ENCODE measurements around the gene PLXNA4.
A peak's percentile ranks its signal among the peaks of the same experiment; 100 is the strongest.

- TF ChIP-seq POLR2AphosphoS5 (IDR thresholded peaks at IDR 0.05) (no peak), EP300 (IDR thresholded peaks at IDR 0.05; ENCODE audit: low read depth) (no peak), CTCF (IDR thresholded peaks at IDR 0.05) (peak; percentile 71 to 84 (median 78))
These were observed 4.5 kb upstream of the PLXNA4 start for GRCh38 chr7:132580717-132581285.
